Pancreas (tissue), 10 donors: ENCODE data around the gene SDK1. TPM values are rescaled to one million over a fixed set of nuclear protein-coding genes. Genes with fewer than 3 reads are reported as not detected.

Experiments used
- ATAC-seq, 4 donors: fragments of 200-7000 bp; cut with Tn5 transposase; one replicate each; pipeline versions ENCODE4 v1.8.0 to v1.9.1; 2020; ENCODE audit warnings: mild to moderate bottlenecking in 4 of 4, moderate library complexity in 4 of 4
- DNase-seq, 6 donors: peaks; one replicate each; pipeline ENCODE4 v3.0.0-alpha.2; 2020
- FAIRE-seq: peaks from 2 replicates; lab custom pipeline; 2012; peaks lifted over from hg19 to GRCh38; lab: Jason Lieb, UNC
- H3K27ac ChIP-seq, 4 donors: fragments of 200-600 bp; sonication (generic); 1 replicate in 3 of 4; 2 replicates in 1 of 4; pipeline versions ENCODE4 v1.5.0 to v1.8.0; 2020
- H3K27me3 ChIP-seq, 4 donors: fragments of 200-600 bp; one replicate each; pipeline ENCODE4 v1.8.0; 2021
- H3K36me3 ChIP-seq, 3 donors: fragments of 200-600 bp; sonication (generic) in 1 of 3; one replicate each; pipeline versions ENCODE4 v1.5.0 to v1.8.0; 2020 to 2021
- H3K4me1 ChIP-seq, 3 donors: fragments of 200-600 bp; one replicate each; pipeline ENCODE4 v1.8.0; 2021
- H3K4me3 ChIP-seq, 4 donors: fragments of 200-600 bp; sonication (generic) in 2 of 4; one replicate each; pipeline versions ENCODE4 v1.5.0 to v1.8.0; 2020 to 2021
- H3K9me3 ChIP-seq, 4 donors: fragments of 200-600 bp; one replicate each; pipeline ENCODE4 v1.8.0; 2021
- WGBS, 2 donors: extraction: QIAGEN DNeasy Blood & Tissue Kit; methylation state at CpG; one replicate each; pipeline ENCODE4 v1.1.7; 2013; 5-methylcytosine and 5-hydroxymethylcytosine counted together
- intact Hi-C, 3 donors: fragments of 100-400 bp; cut with DNase I; formaldehyde crosslinking; loops; one replicate each; pipeline versions ENCODE4 v1.11.1 to v1.14.2; 2022
- polyA plus RNA-seq, 2 donors: library from polyadenylated mRNA; stranded (reverse); fragments of 200-250 nt; gene quantifications; one replicate each; pipeline ENCODE4 v1.2.3, GENCODE V29; 2013
- total RNA-seq, 6 donors: library from RNA; stranded (reverse); fragmentation: NEBNext Ultra II Directional in 4 of 6; extraction: Animal tissue kit (Norgen Biotek cat#: 25700) in 4 of 6; gene quantifications; one replicate each; pipeline versions ENCODE4 v1.2.1 to v1.2.4, GENCODE V29; 2021 to 2023
- TF ChIP-seq, protein P1 (sequence below), 4 donors: fragments of 200-600 bp; sonication (generic) in 3 of 4; IDR thresholded peaks; one replicate each; pipeline versions ENCODE4 v1.5.0 to v1.8.0; 2021; ENCODE audit warnings: antibody characterized with exemption in 4 of 4
- donor health status: healthy with polysubstance abuse.
- donor health status: DM: no; HTN: no; CAD: no; lungs with moderate emphysema.
- donor health status: DM: no; HTN: no; CAD: no.
- donor health status: control.
- donor health status: control.
- donor health status: Bipolar disorder and iron deficiency.
- donor health status: DM: yes; HTN: yes; CAD: no.
- donor health status: DM: no; HTN: no; CAD: no.
- donor health status: DM: no; HTN: no; CAD: no.
- donor health status: DM: yes; HTN: yes; CAD: no.

SDK1 gene
- total and polyA plus RNA-seq, 8 donors, result 10.8 to 30.8 (median 19.8) TPM

DNA sequence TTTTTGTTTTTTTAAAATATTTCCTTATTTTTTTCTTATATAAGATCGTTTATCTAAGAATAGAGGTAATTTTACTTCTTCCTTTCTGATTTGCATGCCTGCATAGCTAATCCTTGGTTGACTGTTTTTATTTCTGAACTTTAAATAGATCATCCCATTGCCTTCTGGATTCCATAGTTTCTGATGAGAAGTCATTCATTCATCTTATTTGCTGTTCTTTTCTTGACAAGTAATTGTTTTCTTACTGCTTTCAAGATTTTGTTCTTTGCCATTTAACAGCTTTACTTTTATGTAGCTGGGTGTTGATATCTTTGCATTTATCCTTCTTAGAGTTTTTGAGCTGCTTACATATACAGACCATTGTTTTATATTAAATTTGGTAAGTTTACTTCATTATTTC is 437.9 kb downstream of the SDK1 start:
- no peak overlapping the region for H3K4me3 ChIP-seq
- DNase-seq (no peak), FAIRE-seq (no peak), ATAC-seq (no peak)
- H3K27me3 ChIP-seq, result no peaks in the 10 kb centered on the region
- 83 to 98% methylated on average over 1 of the region's 1 CpG for WGBS, 2 donors
- TF ChIP-seq, protein P1, sequence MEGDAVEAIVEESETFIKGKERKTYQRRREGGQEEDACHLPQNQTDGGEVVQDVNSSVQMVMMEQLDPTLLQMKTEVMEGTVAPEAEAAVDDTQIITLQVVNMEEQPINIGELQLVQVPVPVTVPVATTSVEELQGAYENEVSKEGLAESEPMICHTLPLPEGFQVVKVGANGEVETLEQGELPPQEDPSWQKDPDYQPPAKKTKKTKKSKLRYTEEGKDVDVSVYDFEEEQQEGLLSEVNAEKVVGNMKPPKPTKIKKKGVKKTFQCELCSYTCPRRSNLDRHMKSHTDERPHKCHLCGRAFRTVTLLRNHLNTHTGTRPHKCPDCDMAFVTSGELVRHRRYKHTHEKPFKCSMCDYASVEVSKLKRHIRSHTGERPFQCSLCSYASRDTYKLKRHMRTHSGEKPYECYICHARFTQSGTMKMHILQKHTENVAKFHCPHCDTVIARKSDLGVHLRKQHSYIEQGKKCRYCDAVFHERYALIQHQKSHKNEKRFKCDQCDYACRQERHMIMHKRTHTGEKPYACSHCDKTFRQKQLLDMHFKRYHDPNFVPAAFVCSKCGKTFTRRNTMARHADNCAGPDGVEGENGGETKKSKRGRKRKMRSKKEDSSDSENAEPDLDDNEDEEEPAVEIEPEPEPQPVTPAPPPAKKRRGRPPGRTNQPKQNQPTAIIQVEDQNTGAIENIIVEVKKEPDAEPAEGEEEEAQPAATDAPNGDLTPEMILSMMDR (IDR thresholded peaks at IDR 0.05), result no peak
- intact Hi-C loops, result no loop called here
- peaks cover 0 to 4% (median 0%) of the 10 kb centered on the region in 4 donors for H3K9me3 ChIP-seq
- H3K27ac ChIP-seq, result no peak overlapping the region
- no peaks in the 10 kb centered on the region for H3K36me3 ChIP-seq
- H3K4me1 ChIP-seq, result no peaks in the 10 kb centered on the region

DNA sequence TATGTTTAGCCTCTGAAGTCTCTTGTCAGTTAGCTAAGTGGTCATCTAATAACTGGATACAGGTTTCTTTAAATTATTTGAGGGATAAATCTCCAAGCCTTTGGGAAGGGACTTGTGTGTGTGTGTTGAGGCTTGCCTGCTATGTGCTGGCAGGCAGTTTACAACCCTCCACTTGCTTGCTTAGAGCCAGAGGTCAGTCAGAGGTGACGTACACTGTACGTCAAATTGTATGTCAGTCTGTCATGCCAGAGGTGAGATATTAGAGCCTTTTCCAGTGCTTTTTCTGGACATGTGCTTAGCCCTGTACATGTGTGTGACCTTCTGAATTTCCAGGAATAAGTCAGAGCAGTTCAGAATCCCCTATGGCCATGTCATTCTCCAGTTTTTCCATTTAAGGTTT is 438.9 kb downstream of the SDK1 start:
- H3K36me3 ChIP-seq, result no peaks in the 10 kb centered on the region
- ATAC-seq (no peak), FAIRE-seq (no peak), DNase-seq (no peak)
- H3K4me1 ChIP-seq, result no peaks in the 10 kb centered on the region
- TF ChIP-seq, protein P1 (IDR thresholded peaks at IDR 0.05), result no peak
- 92% methylated on average over 2 of the region's 2 CpGs for WGBS, 2 donors
- intact Hi-C loops, result no loop called here
- H3K9me3 ChIP-seq, result peaks cover 0 to 4% (median 0%) of the 10 kb centered on the region in 4 donors
- no peaks in the 10 kb centered on the region for H3K27me3 ChIP-seq
- H3K4me3 ChIP-seq, result no peak overlapping the region
- no peak overlapping the region for H3K27ac ChIP-seq

DNA sequence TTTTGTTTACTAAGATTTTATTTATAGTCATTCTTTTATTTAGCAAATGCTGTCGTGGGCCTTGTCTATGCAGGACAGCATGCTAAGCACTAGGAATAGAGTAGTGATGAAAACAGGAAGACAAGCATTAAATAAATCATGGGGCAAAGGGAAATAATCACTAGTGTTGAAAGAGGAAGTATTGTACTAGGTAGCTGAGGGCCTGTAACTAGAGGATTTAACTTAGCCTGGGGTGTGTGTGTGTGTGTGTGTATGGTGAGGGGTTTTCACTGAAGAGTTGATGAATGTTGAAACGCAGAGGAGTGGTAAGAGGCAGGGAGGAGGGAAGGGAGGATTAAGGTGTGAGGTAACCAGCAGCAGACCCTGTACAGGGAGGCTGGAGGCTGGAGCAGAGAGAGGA is 446.4 kb downstream of the SDK1 start:
- TF ChIP-seq, protein P1 (IDR thresholded peaks at IDR 0.05), result no peak
- 78 to 89% methylated on average over 2 of the region's 2 CpGs for WGBS, 2 donors
- Histone ChIP-seq H3K4me1 (no peaks in the 10 kb centered on the region), H3K27me3 (no peaks in the 10 kb centered on the region), H3K27ac (no peak overlapping the region), H3K9me3 (no peaks in the 10 kb centered on the region), H3K36me3 (no peaks in the 10 kb centered on the region), H3K4me3 (no peak overlapping the region)
- intact Hi-C loops, result no loop called here
- ATAC-seq (no peak), FAIRE-seq (no peak), DNase-seq (no peak)

DNA sequence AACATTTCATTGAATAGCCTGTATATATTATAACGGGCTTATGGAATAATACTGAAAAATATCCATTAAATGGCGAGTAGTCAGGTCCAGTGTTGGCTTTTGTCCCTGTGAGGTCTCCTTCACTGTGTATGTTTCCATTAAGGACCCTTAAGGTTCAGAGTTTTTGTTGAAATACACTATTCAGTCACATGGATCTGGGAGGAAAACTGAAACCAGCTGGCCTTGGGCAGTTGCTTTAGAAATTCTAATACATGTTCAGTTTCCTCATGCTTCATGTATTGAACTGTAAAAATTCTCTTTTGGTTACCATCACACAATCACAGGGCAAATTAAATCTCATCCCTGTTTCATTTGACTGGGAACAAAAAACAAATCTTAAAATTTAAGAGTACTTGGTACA is 447.3 kb downstream of the SDK1 start:
- H3K4me3 ChIP-seq, result no peak overlapping the region
- DNase-seq (no peak), ATAC-seq (no peak), FAIRE-seq (no peak)
- H3K27ac ChIP-seq, result no peak overlapping the region
- 87 to 91% methylated on average over 2 of the region's 2 CpGs for WGBS, 2 donors
- H3K9me3 ChIP-seq, result no peaks in the 10 kb centered on the region
- no peaks in the 10 kb centered on the region for H3K36me3 ChIP-seq
- no peaks in the 10 kb centered on the region for H3K27me3 ChIP-seq
- intact Hi-C loops, result no loop called here
- TF ChIP-seq, protein P1 (IDR thresholded peaks at IDR 0.05), result no peak
- no peaks in the 10 kb centered on the region for H3K4me1 ChIP-seq

DNA sequence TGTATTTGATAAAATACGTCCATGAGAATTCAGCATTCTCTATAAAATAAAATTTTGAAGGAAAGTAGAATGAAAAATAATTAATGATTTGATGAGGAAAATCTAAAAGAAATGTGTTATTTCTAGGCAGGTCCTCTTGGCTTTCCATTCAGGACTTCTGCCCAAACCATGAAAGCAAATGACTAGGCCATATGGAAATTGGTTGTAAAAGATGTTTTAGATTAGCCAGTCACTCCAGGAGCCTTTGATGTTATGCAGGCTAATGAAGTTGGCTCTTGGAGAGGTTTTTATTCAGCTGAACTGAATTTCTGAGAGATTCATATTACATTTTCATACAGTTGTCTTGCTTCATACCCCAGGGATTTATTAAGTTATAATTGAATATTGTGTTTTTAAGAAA is 452.8 kb downstream of the SDK1 start:
- Histone ChIP-seq H3K27me3 (no peaks in the 10 kb centered on the region), H3K4me3 (no peak overlapping the region), H3K27ac (no peak overlapping the region), H3K36me3 (no peaks in the 10 kb centered on the region), H3K9me3 (no peaks in the 10 kb centered on the region), H3K4me1 (no peaks in the 10 kb centered on the region)
- FAIRE-seq (no peak), ATAC-seq (no peak), DNase-seq (no peak)
- 96 to 98% methylated on average over 1 of the region's 1 CpG for WGBS, 2 donors
- TF ChIP-seq, protein P1 (IDR thresholded peaks at IDR 0.05), result no peak
- intact Hi-C loops, result no loop called here
